Nephron (organoid): ENCODE data around the gene KLHL13.
A peak's percentile ranks its signal among the peaks of the same experiment; 100 is the strongest.

Source experiments
- H3K27ac Mint-ChIP-seq, 3 experiments: 2 replicates each; pipeline ENCODE4 v1.8.0; 2020; ENCODE audit warnings: mixed read lengths in 3 of 3, mild to moderate bottlenecking in 2 of 3, moderate library complexity in 1 of 3
- H3K27me3 Mint-ChIP-seq: 2 replicates; pipeline ENCODE4 v1.8.0; 2021; ENCODE audit warnings: low read depth, mild to moderate bottlenecking, moderate library complexity, mixed read lengths
- H3K36me3 Mint-ChIP-seq: 2 replicates; pipeline ENCODE4 v1.8.0; 2020; ENCODE audit warnings: low read depth, mixed read lengths
- H3K4me1 Mint-ChIP-seq: 2 replicates; pipeline ENCODE4 v1.8.0; 2020; ENCODE audit warnings: mixed read lengths
- H3K4me3 Mint-ChIP-seq, 3 experiments: 2 replicates each; pipeline ENCODE4 v1.8.0; 2020; ENCODE audit warnings: mild to moderate bottlenecking in 3 of 3, mixed read lengths in 3 of 3, moderate library complexity in 2 of 3
- H3K9me3 Mint-ChIP-seq: 2 replicates; pipeline ENCODE4 v1.8.0; 2020; ENCODE audit warnings: mixed read lengths
- CTCF ChIP-seq, 3 experiments: fragments of 200-600 bp; sonication (generic); IDR thresholded peaks; one replicate each; pipeline ENCODE4 v1.5.0; 2021; ENCODE audit warnings: antibody characterized with exemption in 3 of 3; ENCODE audit not compliant: unreplicated experiment in 3 of 3

KLHL13 gene

GRCh38 chrX:118109065-118109464 is 7.5 kb downstream of the KLHL13 start:
- peak overlapping the region in 1 of 3 experiments; percentile 22 for H3K27ac Mint-ChIP-seq
- H3K9me3 Mint-ChIP-seq = peaks cover 3% of the 10 kb centered on the region
- no peak for TF ChIP-seq CTCF (IDR thresholded peaks at IDR 0.05; ENCODE audit: unreplicated experiment in 3 of 3)

GRCh38 chrX:118108304-118108703 is 8.3 kb downstream of the KLHL13 start:
- Mint-ChIP-seq H3K9me3 (peaks cover 3% of the 10 kb centered on the region), H3K36me3 (peaks cover 11% of the 10 kb centered on the region)

More at GRCh38 chrX:118109065-118109464, 7.5 kb downstream of the KLHL13 start:
- peaks cover 18% of the 10 kb centered on the region for H3K4me1 Mint-ChIP-seq
- no peaks in the 10 kb centered on the region for H3K27me3 Mint-ChIP-seq
- H3K36me3 Mint-ChIP-seq = peaks cover 13% of the 10 kb centered on the region
- no peak overlapping the region for H3K4me3 Mint-ChIP-seq

GRCh38 chrX:118100091-118100490 is 16.5 kb downstream of the KLHL13 start:
- peak overlapping the region; percentile 3 to 77 (median 69) for H3K27ac Mint-ChIP-seq
- no peak overlapping the region for H3K4me3 Mint-ChIP-seq
- H3K9me3 Mint-ChIP-seq = peaks cover 15% of the 10 kb centered on the region
- peaks cover 10% of the 10 kb centered on the region for H3K36me3 Mint-ChIP-seq
- H3K27me3 Mint-ChIP-seq = no peaks in the 10 kb centered on the region
- H3K4me1 Mint-ChIP-seq = peaks cover 6% of the 10 kb centered on the region
- TF ChIP-seq CTCF (IDR thresholded peaks at IDR 0.05; ENCODE audit: unreplicated experiment in 3 of 3) = no peak

More at GRCh38 chrX:118108304-118108703, 8.3 kb downstream of the KLHL13 start:
- Mint-ChIP-seq H3K27me3 (no peaks in the 10 kb centered on the region), H3K4me1 (peaks cover 13% of the 10 kb centered on the region), H3K27ac (peak overlapping the region in 2 of 3 experiments; percentile 2 to 63), H3K4me3 (peak overlapping the region in 1 of 3 experiments; percentile 12)
- no peak for TF ChIP-seq CTCF (IDR thresholded peaks at IDR 0.05; ENCODE audit: unreplicated experiment in 3 of 3)

- TF ChIP-seq CTCF (IDR thresholded peaks at IDR 0.05; ENCODE audit: unreplicated experiment in 3 of 3) = no peak
- Mint-ChIP-seq H3K27me3 (no peaks in the 10 kb centered on the region), H3K27ac (no peak overlapping the region), H3K36me3 (peaks cover 24% of the 10 kb centered on the region), H3K4me1 (no peaks in the 10 kb centered on the region), H3K4me3 (no peak overlapping the region), H3K9me3 (peaks cover 24% of the 10 kb centered on the region)
Observed at GRCh38 chrX:118088084-118088483, 28.5 kb downstream of the KLHL13 start.

- Mint-ChIP-seq H3K27ac (peak overlapping the region in 2 of 3 experiments; percentile 1 to 92), H3K4me3 (no peak overlapping the region), H3K27me3 (no peaks in the 10 kb centered on the region), H3K9me3 (peaks cover 5% of the 10 kb centered on the region), H3K36me3 (peaks cover 6% of the 10 kb centered on the region), H3K4me1 (peaks cover 4% of the 10 kb centered on the region)
- TF ChIP-seq CTCF (IDR thresholded peaks at IDR 0.05; ENCODE audit: unreplicated experiment in 3 of 3) = no peak
Observed at GRCh38 chrX:118074196-118074595, 42.4 kb downstream of the KLHL13 start.

GRCh38 chrX:118066867-118067515 is 49.6 kb downstream of the KLHL13 start:
- Mint-ChIP-seq H3K4me3 (no peak overlapping the region), H3K4me1 (peaks cover 5% of the 10 kb centered on the region), H3K27ac (no peak overlapping the region), H3K36me3 (no peaks in the 10 kb centered on the region), H3K9me3 (no peaks in the 10 kb centered on the region), H3K27me3 (no peaks in the 10 kb centered on the region)
- no peak for TF ChIP-seq CTCF (IDR thresholded peaks at IDR 0.05; ENCODE audit: unreplicated experiment in 3 of 3)
